GM20000 (cell line): ENCODE results near the gene SPACA7.

ENCODE experiments used
- DNase-seq: peaks from one replicate; pipeline ENCODE4 v3.0.0; 2012; ENCODE audit warnings: low spot score
- TF ChIP-seq, protein P1 (sequence below): IDR thresholded peaks from 2 replicates; pipeline ENCODE4 v1.5.1; 2012; ENCODE audit warnings: mild to moderate bottlenecking, control low read depth; ENCODE audit errors: extremely low read depth, missing control alignments

The SPACA7 gene

DNA sequence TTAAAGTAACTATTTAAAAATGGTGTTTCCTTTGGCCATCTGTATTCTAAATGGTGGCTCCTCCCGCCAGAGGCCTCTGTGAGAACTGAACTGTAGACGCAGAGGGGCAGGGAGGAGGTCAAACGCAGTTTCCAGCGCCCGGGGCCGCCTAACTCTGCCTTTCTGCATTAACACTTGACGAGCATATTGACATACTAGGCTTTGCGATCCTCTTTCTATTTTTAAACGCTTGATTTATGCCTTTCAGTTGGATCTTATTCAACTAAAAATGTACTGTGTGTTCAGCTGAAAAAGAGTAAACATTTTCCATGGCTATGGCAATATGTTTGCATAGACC lies 74.7 kb downstream of the SPACA7 start:
- TF ChIP-seq, protein P1, sequence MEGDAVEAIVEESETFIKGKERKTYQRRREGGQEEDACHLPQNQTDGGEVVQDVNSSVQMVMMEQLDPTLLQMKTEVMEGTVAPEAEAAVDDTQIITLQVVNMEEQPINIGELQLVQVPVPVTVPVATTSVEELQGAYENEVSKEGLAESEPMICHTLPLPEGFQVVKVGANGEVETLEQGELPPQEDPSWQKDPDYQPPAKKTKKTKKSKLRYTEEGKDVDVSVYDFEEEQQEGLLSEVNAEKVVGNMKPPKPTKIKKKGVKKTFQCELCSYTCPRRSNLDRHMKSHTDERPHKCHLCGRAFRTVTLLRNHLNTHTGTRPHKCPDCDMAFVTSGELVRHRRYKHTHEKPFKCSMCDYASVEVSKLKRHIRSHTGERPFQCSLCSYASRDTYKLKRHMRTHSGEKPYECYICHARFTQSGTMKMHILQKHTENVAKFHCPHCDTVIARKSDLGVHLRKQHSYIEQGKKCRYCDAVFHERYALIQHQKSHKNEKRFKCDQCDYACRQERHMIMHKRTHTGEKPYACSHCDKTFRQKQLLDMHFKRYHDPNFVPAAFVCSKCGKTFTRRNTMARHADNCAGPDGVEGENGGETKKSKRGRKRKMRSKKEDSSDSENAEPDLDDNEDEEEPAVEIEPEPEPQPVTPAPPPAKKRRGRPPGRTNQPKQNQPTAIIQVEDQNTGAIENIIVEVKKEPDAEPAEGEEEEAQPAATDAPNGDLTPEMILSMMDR = no peak
- no peak for DNase-seq

DNA sequence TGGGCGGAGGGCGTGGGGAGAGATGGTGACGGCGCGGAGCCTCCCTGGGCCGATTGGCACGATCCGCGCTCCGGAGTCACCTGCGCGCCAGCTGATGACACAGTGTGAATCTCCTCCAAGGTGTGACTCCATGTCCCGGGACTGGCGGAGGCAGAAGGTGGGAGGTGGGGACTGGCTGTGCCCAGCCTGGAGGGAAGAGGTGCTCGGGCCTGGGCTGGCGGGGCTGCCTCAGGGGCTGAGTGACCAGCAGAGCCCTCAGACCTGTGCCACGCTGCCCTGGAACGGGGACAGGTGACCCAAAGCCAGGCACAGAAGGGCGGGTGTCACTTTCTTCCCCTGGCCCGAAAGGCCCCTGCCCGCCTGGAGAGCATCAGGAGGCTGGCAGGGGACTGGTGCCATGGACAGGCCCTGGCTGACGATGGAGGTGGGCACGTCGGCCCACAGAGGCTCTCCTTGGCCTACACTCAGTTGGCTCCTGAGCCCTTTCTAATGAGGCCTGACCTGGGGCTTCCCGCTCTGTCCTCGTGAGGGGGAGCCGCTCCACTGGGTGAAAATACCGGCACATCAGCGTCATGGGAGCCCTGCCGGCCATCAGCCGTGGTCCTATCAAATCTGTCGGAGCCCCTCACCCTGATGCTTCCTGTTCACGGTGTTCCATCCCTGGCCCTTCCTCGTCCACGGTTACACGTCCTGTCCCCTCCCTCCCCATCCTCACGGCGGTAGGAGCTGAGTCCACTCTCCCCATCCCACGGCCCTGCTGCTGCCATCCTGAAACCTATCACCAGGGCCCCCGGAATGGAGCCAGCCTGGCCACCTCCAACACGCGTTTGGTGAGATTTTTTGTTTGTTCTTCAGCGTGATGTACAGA lies 75.6 kb downstream of the SPACA7 start:
- TF ChIP-seq, protein P1 = no peak
- no peak for DNase-seq

DNA sequence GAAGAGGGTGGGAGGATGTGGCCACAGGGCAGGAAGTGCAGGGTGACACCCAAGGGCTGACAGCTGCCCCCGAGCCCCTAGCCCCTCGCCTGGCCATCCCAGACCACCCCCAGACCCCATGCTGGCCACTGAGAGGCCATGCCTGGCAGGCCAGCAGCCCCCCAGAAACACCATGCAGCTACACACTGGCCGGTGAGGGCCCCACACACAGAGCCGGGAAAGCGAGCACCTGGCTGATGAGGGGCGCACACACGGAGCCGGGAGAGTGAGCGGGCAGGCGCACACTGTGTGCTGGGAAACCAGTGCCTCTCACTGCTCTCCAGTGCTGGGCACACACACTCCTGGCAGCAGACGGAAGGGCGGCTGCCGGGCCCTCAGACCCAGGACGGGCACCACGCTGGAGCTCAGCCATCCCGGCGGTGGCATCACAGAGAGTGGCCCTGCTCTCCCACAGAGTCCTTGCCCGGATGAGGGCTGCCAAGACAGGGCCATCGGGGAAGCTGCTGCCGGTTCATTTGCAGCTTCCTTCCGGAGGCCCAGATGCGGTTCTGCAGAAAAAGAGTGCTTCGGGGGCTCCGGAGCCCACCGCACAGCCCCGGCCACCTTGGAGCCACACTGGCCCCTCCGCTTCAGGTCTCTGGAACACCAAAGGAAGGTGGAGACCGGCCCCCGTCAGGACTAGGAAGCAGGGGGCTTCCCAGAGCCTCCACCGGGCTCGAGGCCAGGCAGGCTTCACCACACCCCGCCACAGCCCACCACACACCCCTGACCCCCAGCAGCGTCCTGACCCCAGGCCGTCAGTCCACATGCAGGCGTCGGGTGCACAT lies 76.4 kb downstream of the SPACA7 start:
- TF ChIP-seq, protein P1 = no peak
- DNase-seq = no peak

DNA sequence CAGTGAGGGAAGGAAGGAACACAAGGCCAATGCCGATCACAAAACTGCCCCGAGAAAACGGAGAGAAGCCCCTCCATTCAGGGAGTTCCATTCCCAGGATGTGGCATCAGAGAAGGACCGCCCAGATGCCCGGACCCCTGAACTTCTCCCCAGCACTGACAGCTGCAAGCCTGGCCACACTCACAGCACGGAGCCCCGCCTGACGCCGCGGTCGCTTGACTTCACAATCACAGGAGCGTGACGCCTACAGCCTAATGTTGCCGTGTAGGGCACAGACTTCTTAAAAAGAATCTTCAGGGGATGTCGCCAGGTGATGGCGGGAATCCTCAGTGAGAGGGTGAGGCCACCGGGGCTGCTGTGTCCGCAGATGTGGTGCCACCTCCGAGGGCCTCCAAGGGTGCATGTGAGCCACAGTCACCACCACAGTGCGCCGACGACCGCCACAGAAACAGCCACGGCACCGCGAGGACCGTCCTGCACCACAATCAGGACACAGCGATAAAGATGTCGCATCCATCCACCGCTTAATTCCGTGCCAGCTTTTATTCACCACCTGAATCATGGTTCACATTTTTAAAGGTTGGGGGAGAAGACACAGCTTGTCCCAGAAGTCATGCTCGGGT lies 77.2 kb downstream of the SPACA7 start:
- TF ChIP-seq, protein P1 = no peak
- DNase-seq = no peak

DNA sequence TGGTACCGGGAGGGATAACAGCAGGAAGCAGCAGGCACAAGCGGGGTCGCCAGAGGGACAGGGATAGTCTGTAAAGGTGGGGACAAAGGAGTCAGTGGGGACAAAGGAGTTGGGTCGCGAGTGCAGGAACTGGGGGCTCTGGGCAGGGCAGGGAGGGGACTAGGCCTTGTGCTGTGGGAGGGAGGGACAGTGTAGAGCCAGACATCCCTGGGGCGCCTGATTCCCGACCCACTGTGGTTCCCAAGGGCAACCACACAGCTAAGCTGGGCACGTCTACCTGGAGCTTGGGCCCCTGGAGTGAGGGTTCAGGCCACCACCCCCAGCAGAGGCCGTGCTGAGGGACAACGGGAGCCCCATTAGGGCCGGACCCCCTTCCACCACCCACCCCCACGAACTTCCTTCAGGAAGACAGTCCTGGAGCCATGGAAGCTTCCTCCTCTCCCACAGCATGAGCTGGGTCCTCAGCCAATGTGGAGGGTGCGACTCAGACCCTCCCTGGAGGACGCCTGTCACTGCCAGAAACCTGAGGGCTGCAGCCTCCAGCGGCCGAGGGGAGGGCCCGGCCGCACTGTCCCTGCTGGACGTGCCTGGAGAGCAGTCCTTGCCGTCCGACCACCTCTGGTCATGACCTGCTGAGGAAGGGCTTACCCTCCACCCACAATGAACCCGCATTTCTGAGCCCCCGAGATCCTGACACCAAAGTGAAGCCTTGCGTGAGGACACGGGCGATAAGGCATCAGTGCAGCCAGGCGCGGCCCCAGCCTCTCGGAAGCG lies 77.9 kb downstream of the SPACA7 start:
- no peak for DNase-seq
- TF ChIP-seq, protein P1 = no peak

DNA sequence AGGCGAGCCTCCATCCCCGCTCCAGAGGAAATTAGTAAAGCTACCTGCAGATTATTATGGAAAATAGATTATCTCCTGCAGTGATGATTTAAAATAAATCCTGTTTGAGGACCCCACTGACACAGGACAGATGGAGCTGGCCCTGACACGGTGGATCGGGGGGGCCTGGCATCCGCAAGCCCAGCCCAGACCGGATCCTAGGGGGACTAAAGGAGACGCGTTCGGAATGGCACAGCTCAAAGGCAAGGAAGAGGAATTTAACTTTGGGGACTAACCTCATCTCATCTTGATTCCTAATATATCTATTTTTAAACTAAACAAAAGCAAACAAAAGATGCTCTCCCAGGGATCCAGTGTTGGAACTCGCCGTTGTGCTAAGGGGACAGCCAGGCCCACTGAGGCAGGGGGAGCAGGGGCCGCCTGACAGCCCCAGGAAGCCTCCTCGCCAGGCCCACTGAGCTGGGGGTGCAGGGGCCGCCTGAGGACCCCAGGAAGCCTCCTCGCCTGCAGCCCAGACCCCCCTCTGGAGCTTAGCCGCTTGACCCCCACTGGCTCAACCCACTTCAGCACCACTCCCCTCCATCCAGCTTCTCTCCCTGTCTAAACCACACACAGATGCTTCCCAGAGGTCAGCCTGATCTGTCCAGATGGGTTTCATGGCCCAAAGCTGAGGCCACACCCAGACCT lies 78.6 kb downstream of the SPACA7 start:
- DNase-seq = no peak
- TF ChIP-seq, protein P1 = no peak
